GM12872 (cell line): ENCODE data around the gene CCDC158.

Source experiments
- TF ChIP-seq, protein P1 (sequence below): IDR thresholded peaks from 3 replicates; pipeline ENCODE4 v1.5.1; 2011; ENCODE audit warnings: low read depth, mild to moderate bottlenecking, low read length, moderate library complexity; ENCODE audit not compliant: insufficient read depth

Gene CCDC158

DNA sequence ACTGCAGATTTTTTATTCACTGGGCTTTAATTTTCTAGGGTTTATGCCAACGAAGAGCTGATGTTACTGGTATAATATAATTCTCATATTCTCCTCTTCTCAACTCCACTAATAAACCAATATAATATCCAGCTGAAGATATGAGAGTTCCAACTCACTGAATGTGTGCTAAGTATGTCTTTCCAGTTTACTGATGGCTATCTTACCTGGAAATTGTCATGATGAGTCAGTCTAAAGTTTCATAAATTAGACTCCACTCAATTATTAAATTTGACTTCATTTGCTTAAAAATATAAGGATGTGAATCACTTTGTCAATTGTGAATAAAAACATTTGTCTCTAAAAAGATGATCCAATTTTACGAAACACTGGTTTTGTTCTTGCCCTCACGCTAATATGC, 86.1 kb downstream of the CCDC158 start:
- TF ChIP-seq, protein P1, sequence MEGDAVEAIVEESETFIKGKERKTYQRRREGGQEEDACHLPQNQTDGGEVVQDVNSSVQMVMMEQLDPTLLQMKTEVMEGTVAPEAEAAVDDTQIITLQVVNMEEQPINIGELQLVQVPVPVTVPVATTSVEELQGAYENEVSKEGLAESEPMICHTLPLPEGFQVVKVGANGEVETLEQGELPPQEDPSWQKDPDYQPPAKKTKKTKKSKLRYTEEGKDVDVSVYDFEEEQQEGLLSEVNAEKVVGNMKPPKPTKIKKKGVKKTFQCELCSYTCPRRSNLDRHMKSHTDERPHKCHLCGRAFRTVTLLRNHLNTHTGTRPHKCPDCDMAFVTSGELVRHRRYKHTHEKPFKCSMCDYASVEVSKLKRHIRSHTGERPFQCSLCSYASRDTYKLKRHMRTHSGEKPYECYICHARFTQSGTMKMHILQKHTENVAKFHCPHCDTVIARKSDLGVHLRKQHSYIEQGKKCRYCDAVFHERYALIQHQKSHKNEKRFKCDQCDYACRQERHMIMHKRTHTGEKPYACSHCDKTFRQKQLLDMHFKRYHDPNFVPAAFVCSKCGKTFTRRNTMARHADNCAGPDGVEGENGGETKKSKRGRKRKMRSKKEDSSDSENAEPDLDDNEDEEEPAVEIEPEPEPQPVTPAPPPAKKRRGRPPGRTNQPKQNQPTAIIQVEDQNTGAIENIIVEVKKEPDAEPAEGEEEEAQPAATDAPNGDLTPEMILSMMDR, result no peak

DNA sequence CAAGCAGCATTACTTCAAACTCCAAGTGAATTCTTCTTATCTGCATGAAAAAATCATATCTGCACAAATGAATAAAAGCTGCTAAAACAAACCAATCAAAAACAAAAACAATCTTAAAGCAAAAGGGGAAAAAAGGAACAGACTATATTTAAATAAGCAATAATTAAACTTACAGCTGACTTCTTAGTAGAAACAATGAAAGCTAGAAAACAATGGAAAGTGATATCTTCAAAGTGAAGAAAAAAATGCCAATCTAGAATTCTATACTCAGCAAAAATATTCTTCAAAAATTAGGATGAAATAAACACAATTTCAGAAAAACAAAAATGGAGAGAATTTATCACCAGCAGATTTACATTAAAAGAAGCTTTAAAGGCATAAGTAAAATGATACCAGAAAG, 94.4 kb downstream of the CCDC158 start:
- TF ChIP-seq, protein P1, result no peak

DNA sequence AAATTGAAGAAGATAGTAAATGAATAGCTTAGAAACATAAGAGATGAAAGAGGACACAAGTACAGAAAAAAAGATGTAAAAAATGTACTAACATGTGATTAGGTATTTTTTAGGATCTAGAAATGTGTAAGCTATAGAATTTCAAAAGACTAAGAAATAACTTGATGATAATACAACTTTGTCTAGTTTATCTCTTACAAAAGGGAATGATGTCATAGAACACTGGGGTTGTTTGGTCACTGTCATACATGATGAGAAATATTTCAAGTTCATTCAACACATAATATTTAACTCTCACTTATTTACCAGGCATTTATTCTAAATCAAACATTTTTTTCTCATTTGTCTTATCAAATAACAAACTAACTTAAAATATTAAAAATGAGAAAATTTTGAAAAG, 95.9 kb downstream of the CCDC158 start:
- TF ChIP-seq, protein P1, result no peak

DNA sequence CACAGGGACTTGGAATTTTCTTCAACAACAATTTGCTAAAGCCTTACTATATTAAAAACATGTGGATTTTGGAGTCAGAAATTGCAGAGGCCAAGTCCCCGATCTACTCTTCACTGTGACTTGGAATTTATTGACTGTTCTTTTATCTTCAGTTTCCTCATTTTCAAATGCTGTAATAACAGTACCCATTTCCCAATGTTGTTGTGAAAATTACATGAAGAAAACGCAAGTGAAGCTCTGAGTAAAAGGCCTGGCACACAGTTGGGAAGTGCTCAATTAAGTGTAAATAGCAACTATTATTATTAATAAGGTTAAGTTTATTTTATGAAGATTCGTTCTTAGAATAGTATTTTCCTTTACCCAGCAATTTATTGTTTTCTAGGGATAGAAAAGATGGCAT, 98.7 kb downstream of the CCDC158 start:
- TF ChIP-seq, protein P1, result no peak

DNA sequence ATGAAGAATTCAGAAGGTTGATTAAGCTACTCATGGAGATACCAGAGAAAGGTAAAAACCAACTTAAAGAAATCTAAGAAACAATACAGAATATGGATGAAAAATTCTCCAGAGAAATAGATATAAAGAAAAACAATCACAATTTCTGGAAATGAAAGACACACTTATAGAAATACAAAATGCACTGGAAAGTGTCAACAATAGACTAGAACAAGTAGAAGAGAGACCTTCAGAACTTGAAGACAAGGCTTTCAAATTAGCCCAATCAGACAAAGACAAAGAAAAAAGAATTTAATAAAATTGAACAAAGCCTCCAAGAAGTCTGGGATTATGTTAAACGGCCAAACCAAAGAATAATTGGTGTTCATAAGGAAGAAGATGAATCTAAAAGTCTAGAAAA, 104.8 kb downstream of the CCDC158 start:
- TF ChIP-seq, protein P1, result no peak

DNA sequence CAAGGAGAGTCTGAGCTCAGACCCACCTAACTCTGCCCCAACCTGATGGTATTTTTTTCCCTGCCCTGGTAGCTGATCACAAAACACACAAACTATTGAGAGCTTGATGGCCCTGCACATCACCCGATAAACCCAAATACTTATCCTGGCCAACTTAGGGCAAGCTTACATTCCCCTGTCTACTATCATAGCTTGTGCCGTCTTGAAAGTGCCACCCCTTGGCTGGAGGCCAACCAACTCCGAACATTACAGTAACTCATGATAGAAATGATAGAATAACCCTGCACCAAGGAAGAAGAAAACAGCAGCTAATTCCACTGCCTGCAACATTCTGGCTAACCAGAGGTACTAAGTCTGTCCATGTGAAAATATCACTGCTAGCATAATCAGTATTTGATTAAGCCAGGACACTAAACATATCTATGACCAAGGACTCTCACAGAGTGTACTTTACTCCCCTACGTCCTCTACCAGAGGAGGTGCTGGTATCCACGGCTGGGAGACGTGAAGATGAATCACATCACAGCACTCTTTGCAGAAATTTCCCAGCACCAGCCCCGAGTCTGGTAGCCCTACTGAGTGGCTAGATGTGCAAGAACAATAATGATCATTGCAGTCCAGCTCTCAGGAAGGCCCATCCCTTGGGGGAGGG, 105.5 kb downstream of the CCDC158 start:
- TF ChIP-seq, protein P1, result no peak

DNA sequence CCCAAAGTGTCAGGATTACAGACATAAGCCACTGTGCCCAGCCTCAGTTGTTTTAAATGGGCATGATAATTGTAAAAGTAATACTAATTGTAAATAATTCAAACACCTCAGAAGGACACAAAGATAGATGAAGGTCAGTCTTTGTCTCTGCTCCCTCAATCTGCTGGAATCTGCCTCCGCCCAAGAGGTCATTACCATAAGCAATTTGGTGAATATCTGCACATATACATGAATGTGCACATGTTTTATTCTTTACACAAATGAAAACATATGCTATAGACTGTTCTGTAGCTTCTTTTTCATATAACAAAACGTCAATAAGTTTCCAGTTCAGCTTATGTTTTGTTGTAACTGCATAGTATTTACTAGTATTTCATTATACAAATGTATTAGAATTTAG, 107.4 kb downstream of the CCDC158 start:
- TF ChIP-seq, protein P1, result no peak
